A549 (cell line): ENCODE results near the gene MAGEA8.

Experiments
- BHLHE40 ChIP-seq: IDR thresholded peaks from 2 replicates; pipeline ENCODE4 v1.6.1; 2012; ENCODE audit warnings: low read depth, low read length, inconsistent platforms
- CTCF ChIP-seq: fragments of >200 bp; sonication (Bioruptor Twin); formaldehyde crosslinking; IDR thresholded peaks from 3 replicates; pipeline ENCODE4 v1.5.1; 2016
- EP300 ChIP-seq, 2 experiments: fragments of >200 bp; sonication (Bioruptor Twin); formaldehyde crosslinking; IDR thresholded peaks; 2 replicates in 1 of 2; 3 replicates in 1 of 2; pipeline ENCODE4 v1.6.1; 2016 to 2017
- HMGXB4 ChIP-seq: fragments of 250-450 bp; sonication (Bioruptor Pico); IDR thresholded peaks from 2 replicates; pipeline ENCODE4 v1.5.0; 2021; ENCODE audit warnings: mild to moderate bottlenecking, moderate library complexity, borderline replicate concordance
- MAX ChIP-seq: IDR thresholded peaks from 2 replicates; pipeline ENCODE4 v1.6.1; 2012
- MAZ ChIP-seq: fragments of 150-350 bp; IDR thresholded peaks from 2 replicates; pipeline ENCODE4 v1.6.1; 2014; ENCODE audit warnings: antibody characterized with exemption, low read depth, low read length, borderline replicate concordance
- MYC ChIP-seq: IDR thresholded peaks from 2 replicates; pipeline ENCODE4 v1.6.1; 2012; ENCODE audit warnings: mild to moderate bottlenecking, inconsistent platforms, low read length, improper control_type of control experiment, borderline replicate concordance
- PHF8 ChIP-seq: fragments of 200-600 bp; sonication (generic); IDR thresholded peaks from 2 replicates; pipeline ENCODE4 v1.6.1; 2016; ENCODE audit warnings: low read depth, mild to moderate bottlenecking, antibody characterized with exemption, moderate library complexity, borderline replicate concordance
- POLR2A ChIP-seq: IDR thresholded peaks from 2 replicates; pipeline ENCODE4 v1.6.1; 2012; ENCODE audit warnings: mild to moderate bottlenecking, low read length
- REST ChIP-seq: fragments of 200-600 bp; sonication (generic); IDR thresholded peaks from 2 replicates; pipeline ENCODE4 v1.6.1; 2016; ENCODE audit warnings: antibody characterized with exemption, mild to moderate bottlenecking, moderate library complexity
- ZFP36 ChIP-seq: fragments of 450-650 bp; IDR thresholded peaks from 2 replicates; pipeline ENCODE4 v1.6.1; 2014; ENCODE audit warnings: borderline replicate concordance; ENCODE audit not compliant: partially characterized antibody
- TF ChIP-seq, protein P1 (sequence below): IDR thresholded peaks from 2 replicates; pipeline ENCODE4 v1.6.1; 2012

DNA sequence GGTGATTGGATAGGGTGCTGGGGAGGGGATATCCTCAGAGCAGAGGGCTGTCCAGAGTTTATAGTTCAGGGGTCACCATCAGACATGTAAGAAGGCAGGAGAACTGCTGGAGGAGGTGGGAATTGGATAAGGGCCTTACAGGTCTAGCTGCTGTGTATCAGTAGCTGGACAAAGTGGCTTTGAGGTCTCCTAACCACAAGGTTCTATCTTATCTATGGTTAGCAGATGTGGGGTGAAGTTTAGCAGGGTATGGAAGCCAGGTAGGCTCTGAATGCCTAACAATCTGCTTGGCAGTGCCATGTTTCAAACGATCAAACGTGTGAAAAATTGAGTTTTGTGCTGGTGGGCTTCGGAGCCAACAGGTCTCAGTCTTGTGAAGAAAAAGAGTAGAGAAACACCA is 32.1 kb upstream of the MAGEA8 start:
- TF ChIP-seq MYC: no peak
- TF ChIP-seq CTCF: no peak
- TF ChIP-seq POLR2A: no peak
- TF ChIP-seq ZFP36: no peak
- TF ChIP-seq EP300 (IDR thresholded peaks at IDR 0.05): no peak
- TF ChIP-seq, protein P1, sequence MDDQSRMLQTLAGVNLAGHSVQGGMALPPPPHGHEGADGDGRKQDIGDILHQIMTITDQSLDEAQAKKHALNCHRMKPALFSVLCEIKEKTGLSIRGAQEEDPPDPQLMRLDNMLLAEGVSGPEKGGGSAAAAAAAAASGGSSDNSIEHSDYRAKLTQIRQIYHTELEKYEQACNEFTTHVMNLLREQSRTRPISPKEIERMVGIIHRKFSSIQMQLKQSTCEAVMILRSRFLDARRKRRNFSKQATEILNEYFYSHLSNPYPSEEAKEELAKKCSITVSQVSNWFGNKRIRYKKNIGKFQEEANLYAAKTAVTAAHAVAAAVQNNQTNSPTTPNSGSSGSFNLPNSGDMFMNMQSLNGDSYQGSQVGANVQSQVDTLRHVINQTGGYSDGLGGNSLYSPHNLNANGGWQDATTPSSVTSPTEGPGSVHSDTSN: no peak
- TF ChIP-seq HMGXB4 (CRISPR knock-in tag): no peak
- no peak for TF ChIP-seq MAX
- no peak for TF ChIP-seq MAZ
- no peak for TF ChIP-seq BHLHE40
- TF ChIP-seq REST: no peak
- TF ChIP-seq PHF8: no peak
